Choroid plexus epithelial cell (primary cell): ENCODE data around the gene MVB12B.

Experiments used
- DNase-seq: peaks from one replicate; pipeline ENCODE4 v3.0.0-alpha.2; 2010; ENCODE audit warnings: low read depth
- H3K4me3 ChIP-seq: 2 replicates; pipeline ENCODE4 v1.5.1; 2011; ENCODE audit warnings: low read depth, mild to moderate bottlenecking, control low read depth, low read length, moderate library complexity
- CTCF ChIP-seq: conservative IDR thresholded peaks from 2 replicates; pipeline ENCODE4 v1.5.1; 2011; ENCODE audit warnings: low read depth, mild to moderate bottlenecking, control low read depth, inconsistent platforms, low read length, moderate library complexity

The MVB12B gene

GRCh38 chr9:126488310-126488709, 161.7 kb downstream of the MVB12B start:
- TF ChIP-seq CTCF: no peak
- no peak overlapping the region for H3K4me3 ChIP-seq
- no peak for DNase-seq

- TF ChIP-seq CTCF: no peak
- H3K4me3 ChIP-seq: no peak overlapping the region
Measured at GRCh38 chr9:126488881-126489404, 162.3 kb downstream of the MVB12B start.

GRCh38 chr9:126489581-126490213, 163.1 kb downstream of the MVB12B start:
- TF ChIP-seq CTCF: no peak
- H3K4me3 ChIP-seq: no peak overlapping the region
- DNase-seq: no peak

More at GRCh38 chr9:126488881-126489404, 162.3 kb downstream of the MVB12B start:
- DNase-seq: no peak

- DNase-seq: no peak
- TF ChIP-seq CTCF: no peak
- no peak overlapping the region for H3K4me3 ChIP-seq
Measured at GRCh38 chr9:126490214-126490631, 163.6 kb downstream of the MVB12B start.

- no peak overlapping the region for H3K4me3 ChIP-seq
- peak; percentile 89 for TF ChIP-seq CTCF
- DNase-seq: peak; percentile 83
Measured at GRCh38 chr9:126490871-126491567, 164.4 kb downstream of the MVB12B start.

- no peak overlapping the region for H3K4me3 ChIP-seq
- TF ChIP-seq CTCF: no peak
- DNase-seq: no peak
Measured at GRCh38 chr9:126491568-126491879, 164.9 kb downstream of the MVB12B start.

GRCh38 chr9:126491949-126492348, 165.3 kb downstream of the MVB12B start:
- no peak overlapping the region for H3K4me3 ChIP-seq
- no peak for TF ChIP-seq CTCF
- no peak for DNase-seq
